Measurements from ENCODE around the gene HSPD1. TPM values are rescaled to one million over a fixed set of nuclear protein-coding genes. Genes with fewer than 3 reads are reported as not detected.

HSPD1 gene
- total and polyA plus RNA-seq, 2 of the 13 experiments (the other 11 are each of a cell fraction or from before 2014, with no cell fraction given) = 685 to 2,610 TPM

DNA sequence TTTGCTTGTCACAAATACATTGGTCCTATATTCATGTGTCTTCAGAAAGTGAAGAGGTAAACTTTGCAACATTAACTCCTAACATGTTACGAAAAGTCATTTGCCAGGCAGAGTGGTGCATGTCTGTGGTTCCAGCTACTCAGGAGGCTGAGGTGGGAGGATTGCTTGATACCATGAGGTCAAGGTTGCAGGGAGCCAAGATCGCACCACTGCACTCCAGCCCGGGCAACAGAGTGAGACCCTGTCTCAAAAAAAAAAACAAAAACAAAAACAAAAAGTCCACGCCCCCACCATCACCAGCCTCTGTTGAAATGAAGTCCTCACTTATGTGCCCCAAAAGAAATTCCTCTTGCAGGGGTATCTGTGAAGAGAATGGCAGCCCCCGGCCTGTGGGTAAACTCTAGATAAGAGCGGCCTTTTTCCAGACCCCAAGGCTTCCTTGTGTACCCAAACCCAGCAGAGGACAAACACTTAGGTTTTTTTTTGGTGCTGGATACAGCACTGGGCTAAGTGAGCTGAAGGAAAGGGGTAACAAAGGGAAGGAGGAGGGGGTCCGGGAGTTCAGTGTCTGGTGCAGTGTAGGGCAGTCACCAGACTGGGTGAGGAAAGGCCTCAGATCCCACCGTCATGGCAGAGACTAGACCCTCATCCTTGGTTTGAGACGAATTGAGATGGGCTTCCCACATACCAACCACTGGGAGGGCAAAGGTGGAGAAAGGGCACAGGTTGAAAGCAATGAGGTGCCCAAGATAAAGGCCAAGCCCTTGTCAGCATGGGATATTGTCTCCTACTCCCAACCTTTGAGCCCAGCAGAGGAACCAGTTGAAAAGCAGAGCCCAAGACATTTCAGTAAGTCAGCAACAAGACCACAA, 19.2 kb downstream of the HSPD1 start (continued):
- TF ChIP-seq, protein P1, sequence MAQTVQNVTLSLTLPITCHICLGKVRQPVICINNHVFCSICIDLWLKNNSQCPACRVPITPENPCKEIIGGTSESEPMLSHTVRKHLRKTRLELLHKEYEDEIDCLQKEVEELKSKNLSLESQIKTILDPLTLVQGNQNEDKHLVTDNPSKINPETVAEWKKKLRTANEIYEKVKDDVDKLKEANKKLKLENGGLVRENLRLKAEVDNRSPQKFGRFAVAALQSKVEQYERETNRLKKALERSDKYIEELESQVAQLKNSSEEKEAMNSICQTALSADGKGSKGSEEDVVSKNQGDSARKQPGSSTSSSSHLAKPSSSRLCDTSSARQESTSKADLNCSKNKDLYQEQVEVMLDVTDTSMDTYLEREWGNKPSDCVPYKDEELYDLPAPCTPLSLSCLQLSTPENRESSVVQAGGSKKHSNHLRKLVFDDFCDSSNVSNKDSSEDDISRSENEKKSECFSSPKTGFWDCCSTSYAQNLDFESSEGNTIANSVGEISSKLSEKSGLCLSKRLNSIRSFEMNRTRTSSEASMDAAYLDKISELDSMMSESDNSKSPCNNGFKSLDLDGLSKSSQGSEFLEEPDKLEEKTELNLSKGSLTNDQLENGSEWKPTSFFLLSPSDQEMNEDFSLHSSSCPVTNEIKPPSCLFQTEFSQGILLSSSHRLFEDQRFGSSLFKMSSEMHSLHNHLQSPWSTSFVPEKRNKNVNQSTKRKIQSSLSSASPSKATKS (CRISPR knock-in tag; IDR thresholded peaks at IDR 0.05) = no peak

DNA sequence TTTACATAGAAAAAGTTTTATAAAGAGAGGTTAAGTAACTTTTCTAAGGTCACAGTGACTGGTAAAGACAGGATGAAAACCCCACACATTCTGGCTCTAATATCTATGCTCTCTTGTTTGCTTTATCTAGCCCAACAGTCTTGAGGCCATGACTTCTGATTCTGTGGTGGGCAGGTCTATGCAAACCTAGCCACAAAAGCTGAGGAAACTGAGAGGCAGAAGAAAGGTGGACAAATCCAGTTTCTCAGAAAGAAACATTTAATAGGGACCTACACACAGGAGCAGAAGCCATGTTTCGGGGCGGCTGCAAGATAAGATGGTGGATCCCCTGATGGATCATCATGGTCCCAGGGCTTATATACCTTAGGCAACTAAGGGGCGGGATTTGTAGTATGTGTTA, 21.8 kb downstream of the HSPD1 start:
- ATAC-seq (no peak), FAIRE-seq (no peak), DNase-seq (ENCODE audit: low spot score) (no peak)
- H3K9me3 ChIP-seq (ENCODE audit: low read length) = no peaks in the 10 kb centered on the region
- POLR2A ChIA-PET = interaction anchor here (4.2 to 6.8 kb wide), 2 partner anchors 22 to 25 kb away, joined by 124 to 143 read pairs; partner anchors contain the start of genes COQ10B, HSPD1 and HSPE1
- H3K27me3 ChIP-seq (ENCODE audit: control insufficient read depth in 1 of 2, insufficient read depth in 2 of 2, low read length in 2 of 2) = no peaks in the 10 kb centered on the region
- no peaks in the 10 kb centered on the region for H3K79me2 ChIP-seq (ENCODE audit: insufficient read depth, low read length)
- intact Hi-C loops (cut with micrococcal nuclease; ENCODE audit: unreplicated experiment) (no loop called here), in situ Hi-C loops (cut with HindIII; ENCODE audit: extremely low pct_ligation_motif_present, low pct_unique_long_range_greater_than_20kb) (no loop called here)
- no peak overlapping the region for H2AFZ ChIP-seq (ENCODE audit: low read length)
- 100% methylated on average over 3 of the region's 3 CpGs for WGBS (ENCODE audit: low lambda C conversion rate)
- no TSS peak for BruUV-seq (replicated peaks)
- H3K27ac ChIP-seq (ENCODE audit: extremely low read length, insufficient read depth, low read length) = no peak overlapping the region
- CTCF ChIA-PET (ENCODE audit: low intra/inter-chr PET ratio, low total read pairs) = no interaction called here
- H3K4me1 ChIP-seq (ENCODE audit: insufficient read depth, low read length) = peaks cover 58% of the 10 kb centered on the region
- H3K4me2 ChIP-seq (ENCODE audit: low read depth, low read length) = no peak overlapping the region
- H4K20me1 ChIP-seq (ENCODE audit: insufficient read depth, low read length) = no peaks in the 10 kb centered on the region
- H3K4me3 ChIP-seq (replicated peaks in 1 of 3; ENCODE audit: insufficient read depth in 1 of 3, low read depth in 2 of 3, low read length in 3 of 3) = no peak overlapping the region
- TF ChIP-seq ZNF501 (CRISPR knock-in tag; IDR thresholded peaks at IDR 0.05) (no peak), ZMAT3 (CRISPR knock-in tag; conservative IDR thresholded peaks at IDR 0.05) (no peak), PRPF4 (IDR thresholded peaks at IDR 0.05; ENCODE audit: low read depth, low read length, poor library complexity, severe bottlenecking) (no peak), ZNF530 (CRISPR knock-in tag; IDR thresholded peaks at IDR 0.05; ENCODE audit: low read depth) (no peak), BRCA1 (CRISPR knock-in tag; IDR thresholded peaks at IDR 0.05) (no peak)
- H3K9ac ChIP-seq (ENCODE audit: insufficient read depth, low read depth, low read length) = no peak overlapping the region
- peaks cover 9 to 25% of the 10 kb centered on the region in 2 experiments for H3K36me3 ChIP-seq (replicated peaks in 1 of 2; ENCODE audit: control insufficient read depth in 1 of 2, insufficient read depth in 2 of 2, low read length in 2 of 2)
